HEK293T (cell line): ENCODE results near the gene SLC35F3.

Experiments used
- ARNT ChIP-seq: fragments of 450-650 bp; IDR thresholded peaks from 2 replicates; pipeline ENCODE4 v1.6.1; 2017; ENCODE audit warnings: mild to moderate bottlenecking
- BHLHE40 ChIP-seq: fragments of 450-650 bp; IDR thresholded peaks from 2 replicates; pipeline ENCODE4 v1.6.1; 2016; ENCODE audit warnings: mild to moderate bottlenecking, moderate library complexity, borderline replicate concordance
- CTBP1 ChIP-seq: fragments of 450-650 bp; IDR thresholded peaks from 2 replicates; pipeline ENCODE4 v1.6.1; 2016; ENCODE audit warnings: borderline replicate concordance
- ELF4 ChIP-seq: fragments of 450-650 bp; IDR thresholded peaks from 2 replicates; pipeline ENCODE4 v1.6.1; 2017; ENCODE audit warnings: antibody characterized with exemption
- FOXK2 ChIP-seq: fragments of 450-650 bp; IDR thresholded peaks from 2 replicates; pipeline ENCODE4 v1.6.1; 2016; ENCODE audit warnings: mild to moderate bottlenecking
- HDGF ChIP-seq: fragments of 450-650 bp; IDR thresholded peaks from 2 replicates; pipeline ENCODE4 v1.6.1; 2017; ENCODE audit warnings: antibody characterized with exemption, borderline replicate concordance
- L3MBTL2 ChIP-seq: fragments of 450-650 bp; conservative IDR thresholded peaks from 2 replicates; pipeline ENCODE4 v1.6.1; 2016; ENCODE audit warnings: mild to moderate bottlenecking
- LEF1 ChIP-seq: fragments of 450-650 bp; IDR thresholded peaks from 2 replicates; pipeline ENCODE4 v1.6.1; 2017; ENCODE audit warnings: mild to moderate bottlenecking, borderline replicate concordance
- SP1 ChIP-seq: fragments of 450-650 bp; IDR thresholded peaks from 2 replicates; pipeline ENCODE4 v1.6.1; 2017
- SUZ12 ChIP-seq: fragments of 450-650 bp; IDR thresholded peaks from 2 replicates; pipeline ENCODE4 v1.6.1; 2016; ENCODE audit warnings: mild to moderate bottlenecking
- TARDBP ChIP-seq: fragments of 450-650 bp; IDR thresholded peaks from 2 replicates; pipeline ENCODE4 v1.6.1; 2016
- TF ChIP-seq, protein P1 (sequence below): fragments of 450-650 bp; IDR thresholded peaks from 2 replicates; pipeline ENCODE4 v1.6.1; 2016

DNA sequence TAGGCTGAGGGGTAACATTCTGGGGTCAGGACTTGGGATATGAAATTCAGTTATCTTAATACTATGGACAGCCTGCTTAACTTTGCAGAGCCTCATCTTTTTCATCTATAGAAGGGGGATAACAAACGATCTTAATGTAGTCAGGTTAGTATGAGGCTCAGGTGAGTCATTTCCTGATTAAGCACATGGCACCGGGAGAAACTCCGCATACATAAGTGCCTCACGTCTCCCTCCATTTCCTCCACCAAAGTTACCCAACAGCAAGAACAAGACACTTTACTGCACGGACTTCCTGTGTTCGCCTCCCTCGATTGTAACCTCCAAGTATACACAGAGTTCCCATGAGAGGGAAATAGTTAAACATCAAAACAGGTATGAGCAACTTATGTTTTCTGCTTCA, 356.1 kb downstream of the SLC35F3 start:
- TF ChIP-seq LEF1, result no peak
- no peak for TF ChIP-seq SP1
- TF ChIP-seq FOXK2, result no peak
- TF ChIP-seq SUZ12, result no peak
- TF ChIP-seq BHLHE40, result no peak
- no peak for TF ChIP-seq ELF4
- TF ChIP-seq CTBP1, result no peak
- TF ChIP-seq HDGF, result no peak
- TF ChIP-seq, protein P1, sequence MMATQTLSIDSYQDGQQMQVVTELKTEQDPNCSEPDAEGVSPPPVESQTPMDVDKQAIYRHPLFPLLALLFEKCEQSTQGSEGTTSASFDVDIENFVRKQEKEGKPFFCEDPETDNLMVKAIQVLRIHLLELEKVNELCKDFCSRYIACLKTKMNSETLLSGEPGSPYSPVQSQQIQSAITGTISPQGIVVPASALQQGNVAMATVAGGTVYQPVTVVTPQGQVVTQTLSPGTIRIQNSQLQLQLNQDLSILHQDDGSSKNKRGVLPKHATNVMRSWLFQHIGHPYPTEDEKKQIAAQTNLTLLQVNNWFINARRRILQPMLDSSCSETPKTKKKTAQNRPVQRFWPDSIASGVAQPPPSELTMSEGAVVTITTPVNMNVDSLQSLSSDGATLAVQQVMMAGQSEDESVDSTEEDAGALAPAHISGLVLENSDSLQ, result no peak
- no peak for TF ChIP-seq ARNT
- TF ChIP-seq TARDBP, result no peak
- no peak for TF ChIP-seq L3MBTL2
